Osteoblast (primary cell): ENCODE results near the gene OVCA2. TPM values are rescaled to one million over a fixed set of nuclear protein-coding genes. Genes with fewer than 3 reads are reported as not detected.
A peak's percentile ranks its signal among the peaks of the same experiment; 100 is the strongest.

Experiments used
- DNase-seq: peaks from one replicate; pipeline ENCODE4 v3.0.0; 2011; ENCODE audit warnings: low spot score, mixed read lengths; ENCODE audit not compliant: insufficient read length; ENCODE audit errors: missing footprints
- H2AFZ ChIP-seq: 2 replicates; pipeline ENCODE4 v1.6.0; 2011; ENCODE audit warnings: mild to moderate bottlenecking, low read length
- H3K27ac ChIP-seq: 2 replicates; pipeline ENCODE4 v1.5.1; 2011; ENCODE audit warnings: mild to moderate bottlenecking, low read depth, low read length, moderate library complexity
- H3K27me3 ChIP-seq: 2 replicates; pipeline ENCODE4 v1.6.0; 2012; ENCODE audit warnings: mild to moderate bottlenecking, control low read depth, inconsistent platforms, low read length, moderate library complexity; ENCODE audit not compliant: insufficient read depth
- H3K36me3 ChIP-seq: 2 replicates; pipeline ENCODE4 v1.5.1; 2011; ENCODE audit warnings: mild to moderate bottlenecking, low read length, control low read depth, moderate library complexity; ENCODE audit not compliant: insufficient read depth
- H3K4me1 ChIP-seq: 2 replicates; pipeline ENCODE4 v1.5.1; 2011; ENCODE audit warnings: mild to moderate bottlenecking, low read length, control low read depth, moderate library complexity; ENCODE audit not compliant: insufficient read depth
- H3K4me2 ChIP-seq: 2 replicates; pipeline ENCODE4 v1.6.0; 2011; ENCODE audit warnings: mild to moderate bottlenecking, low read length; ENCODE audit not compliant: insufficient read depth
- H3K4me3 ChIP-seq: fragments of 200-600 bp; sonication (generic); 3 replicates; pipeline ENCODE4 v1.5.1; 2012; ENCODE audit warnings: mild to moderate bottlenecking, low read length, inconsistent platforms; ENCODE audit not compliant: insufficient read depth
- H3K79me2 ChIP-seq: 2 replicates; pipeline ENCODE4 v1.6.0; 2012; ENCODE audit warnings: mild to moderate bottlenecking, low read length, control low read depth, inconsistent platforms; ENCODE audit not compliant: insufficient read depth
- H3K9me3 ChIP-seq: 2 replicates; pipeline ENCODE4 v1.5.1; 2011; ENCODE audit warnings: low read depth, low read length, control low read depth
- H4K20me1 ChIP-seq: 2 replicates; pipeline ENCODE4 v1.6.0; 2012; ENCODE audit warnings: mild to moderate bottlenecking, low read length, control low read depth; ENCODE audit not compliant: insufficient read depth
- total RNA-seq: library from RNA; depleted of rRNA; stranded (reverse); fragments of >200 nt; gene quantifications from 2 replicates; pipeline ENCODE4 v1.2.3, GENCODE V29; 2012
- TF ChIP-seq, protein P1 (sequence below): IDR thresholded peaks from 2 replicates; pipeline ENCODE4 v1.5.1; 2011; ENCODE audit warnings: mild to moderate bottlenecking, low read depth, low read length, moderate library complexity; ENCODE audit errors: extremely low read depth

The OVCA2 gene
- total RNA-seq, 1 donor: 59.0 TPM

DNA sequence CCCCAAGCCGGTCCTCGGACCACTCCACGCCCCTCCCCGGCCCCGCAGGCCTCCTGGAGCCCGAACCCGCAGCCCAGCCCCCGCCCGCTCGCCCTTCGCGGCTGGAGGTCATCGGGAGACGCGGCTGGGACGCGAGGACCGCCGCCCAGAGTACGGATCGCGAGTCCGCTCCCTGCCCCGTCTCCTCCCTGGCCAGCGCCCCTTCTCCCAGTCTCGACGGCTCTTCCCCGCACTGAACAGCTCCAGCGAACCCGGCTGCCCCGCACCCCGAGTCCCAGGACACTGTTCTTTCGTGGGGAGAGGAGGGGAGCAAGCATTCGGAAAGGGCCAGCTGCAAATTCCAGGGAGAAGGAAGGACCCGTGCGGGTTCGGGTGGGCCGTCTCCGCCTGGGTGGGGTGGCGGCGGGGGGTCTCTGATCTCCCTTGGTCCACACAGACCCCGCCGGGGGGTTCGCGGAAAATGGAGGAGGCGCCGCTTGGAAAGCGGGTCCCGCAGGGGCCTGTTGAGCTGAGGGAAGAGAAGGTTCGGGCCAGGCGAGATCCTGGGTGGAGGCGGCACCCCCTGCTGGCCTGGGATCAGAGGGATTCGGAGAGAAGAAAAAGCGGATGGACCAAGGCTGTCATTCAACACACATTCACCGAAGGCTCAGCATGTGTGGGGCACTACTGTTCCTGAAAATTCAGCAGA is 16.1 kb upstream of the OVCA2 start:
- Histone ChIP-seq H3K4me1 (peaks cover 30% of the 10 kb centered on the region), H3K79me2 (peaks cover 5% of the 10 kb centered on the region), H3K36me3 (no peaks in the 10 kb centered on the region), H2AFZ (peak overlapping the region; percentile 56), H3K27ac (no peak overlapping the region), H3K9me3 (no peaks in the 10 kb centered on the region), H3K27me3 (peaks cover 36% of the 10 kb centered on the region), H3K4me2 (peak overlapping the region; percentile 79), H4K20me1 (no peaks in the 10 kb centered on the region), H3K4me3 (peak overlapping the region; percentile 67)
- TF ChIP-seq, protein P1, sequence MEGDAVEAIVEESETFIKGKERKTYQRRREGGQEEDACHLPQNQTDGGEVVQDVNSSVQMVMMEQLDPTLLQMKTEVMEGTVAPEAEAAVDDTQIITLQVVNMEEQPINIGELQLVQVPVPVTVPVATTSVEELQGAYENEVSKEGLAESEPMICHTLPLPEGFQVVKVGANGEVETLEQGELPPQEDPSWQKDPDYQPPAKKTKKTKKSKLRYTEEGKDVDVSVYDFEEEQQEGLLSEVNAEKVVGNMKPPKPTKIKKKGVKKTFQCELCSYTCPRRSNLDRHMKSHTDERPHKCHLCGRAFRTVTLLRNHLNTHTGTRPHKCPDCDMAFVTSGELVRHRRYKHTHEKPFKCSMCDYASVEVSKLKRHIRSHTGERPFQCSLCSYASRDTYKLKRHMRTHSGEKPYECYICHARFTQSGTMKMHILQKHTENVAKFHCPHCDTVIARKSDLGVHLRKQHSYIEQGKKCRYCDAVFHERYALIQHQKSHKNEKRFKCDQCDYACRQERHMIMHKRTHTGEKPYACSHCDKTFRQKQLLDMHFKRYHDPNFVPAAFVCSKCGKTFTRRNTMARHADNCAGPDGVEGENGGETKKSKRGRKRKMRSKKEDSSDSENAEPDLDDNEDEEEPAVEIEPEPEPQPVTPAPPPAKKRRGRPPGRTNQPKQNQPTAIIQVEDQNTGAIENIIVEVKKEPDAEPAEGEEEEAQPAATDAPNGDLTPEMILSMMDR: peak; percentile 73
- peak; percentile 98 for DNase-seq

DNA sequence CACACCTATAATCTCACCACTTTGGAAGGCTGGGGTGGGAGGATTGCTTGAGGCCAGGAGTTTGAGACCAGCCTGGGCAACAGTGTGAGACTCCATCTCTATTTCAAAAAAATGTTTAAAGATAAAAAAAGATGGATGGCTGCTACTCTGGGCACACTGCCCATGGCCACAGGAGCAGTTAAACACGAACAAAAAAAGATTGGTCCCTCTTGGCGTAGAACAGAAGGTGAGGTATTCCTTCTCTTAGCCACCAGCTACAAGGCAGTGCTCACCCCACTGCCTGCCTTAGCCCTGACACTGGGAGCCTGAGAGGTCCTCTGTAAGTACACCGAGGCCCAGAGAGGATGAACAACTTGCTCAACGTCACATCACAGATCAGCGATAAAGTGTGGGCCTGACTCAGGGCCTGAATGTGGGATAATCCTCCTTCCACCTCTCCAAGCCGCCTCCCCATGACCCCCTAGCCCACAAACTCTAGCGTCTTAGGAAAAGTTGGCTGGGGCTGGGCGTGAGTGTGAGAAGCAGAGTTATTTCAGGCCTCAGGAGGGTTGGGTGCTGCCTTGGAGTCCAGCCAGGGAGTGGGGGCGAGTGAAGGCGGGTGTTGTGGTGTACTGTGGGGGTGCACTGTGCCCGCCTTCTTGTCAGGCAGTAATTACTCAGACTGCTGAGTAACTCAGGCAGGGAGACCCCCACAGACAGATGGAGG is 14.1 kb upstream of the OVCA2 start:
- DNase-seq: peak; percentile 86
- peaks cover 29% of the 10 kb centered on the region for H3K27me3 ChIP-seq
- no peak overlapping the region for H3K27ac ChIP-seq
- H3K36me3 ChIP-seq: no peaks in the 10 kb centered on the region
- H3K4me3 ChIP-seq: no peak overlapping the region
- peaks cover 46% of the 10 kb centered on the region for H3K4me1 ChIP-seq
- no peaks in the 10 kb centered on the region for H3K9me3 ChIP-seq
- H3K79me2 ChIP-seq: peaks cover 21% of the 10 kb centered on the region
- H4K20me1 ChIP-seq: no peaks in the 10 kb centered on the region
- TF ChIP-seq, protein P1: no peak
- H2AFZ ChIP-seq: peak overlapping the region; percentile 18
- H3K4me2 ChIP-seq: peak overlapping the region; percentile 85

DNA sequence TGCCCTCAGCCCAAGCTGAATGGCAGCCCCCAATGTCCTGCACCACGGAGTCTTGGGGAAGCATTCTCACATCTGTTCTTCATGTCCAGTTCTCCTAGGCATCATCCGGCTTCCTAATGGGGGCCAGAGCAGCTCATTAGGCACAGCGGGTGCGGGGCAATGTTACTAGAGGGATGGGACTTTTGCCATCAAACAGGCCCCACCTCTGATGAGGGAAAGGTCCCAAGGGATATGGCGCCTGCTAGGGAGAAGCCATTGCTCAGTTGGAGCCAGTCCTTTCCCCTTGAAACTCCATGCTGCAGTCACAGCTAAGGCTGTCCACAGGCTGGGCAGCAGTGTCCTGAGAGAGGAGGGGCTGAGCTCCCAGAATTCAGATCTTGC is 13.6 kb upstream of the OVCA2 start:
- H3K27ac ChIP-seq: no peak overlapping the region
- H2AFZ ChIP-seq: peak overlapping the region; percentile 18
- TF ChIP-seq, protein P1: no peak
- H3K27me3 ChIP-seq: peaks cover 24% of the 10 kb centered on the region
- H3K4me2 ChIP-seq: peak overlapping the region; percentile 85
- H3K4me3 ChIP-seq: no peak overlapping the region
- H3K4me1 ChIP-seq: peaks cover 51% of the 10 kb centered on the region
- H4K20me1 ChIP-seq: no peaks in the 10 kb centered on the region
- H3K9me3 ChIP-seq: no peaks in the 10 kb centered on the region
- peak; percentile 64 for DNase-seq
- H3K79me2 ChIP-seq: peaks cover 21% of the 10 kb centered on the region
- H3K36me3 ChIP-seq: no peaks in the 10 kb centered on the region

DNA sequence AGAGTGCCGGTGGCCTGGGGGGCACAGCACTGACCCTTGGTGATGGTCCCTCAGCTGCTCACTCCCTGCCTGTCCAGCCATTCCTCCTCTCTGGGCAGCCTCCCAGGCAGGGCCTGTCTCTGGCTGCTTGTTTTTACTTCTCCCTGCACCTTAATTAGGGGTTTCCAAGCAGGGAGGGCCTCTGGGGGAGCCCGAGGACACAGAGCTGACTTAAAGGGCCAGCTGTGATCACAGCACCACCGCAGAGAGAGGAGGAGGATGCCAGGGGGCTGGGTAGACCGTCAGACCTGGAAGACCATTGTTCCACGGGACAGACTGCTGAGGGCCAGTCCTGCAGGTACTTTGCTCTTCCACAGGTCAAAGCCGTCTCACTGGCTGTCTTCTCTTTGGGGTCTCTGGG is 13.1 kb upstream of the OVCA2 start:
- peak; percentile 90 for DNase-seq
- Histone ChIP-seq H3K79me2 (peaks cover 24% of the 10 kb centered on the region), H3K27ac (no peak overlapping the region), H3K4me3 (no peak overlapping the region), H3K4me1 (peaks cover 56% of the 10 kb centered on the region), H3K27me3 (peaks cover 20% of the 10 kb centered on the region), H3K4me2 (peak overlapping the region; percentile 85), H3K9me3 (no peaks in the 10 kb centered on the region), H3K36me3 (no peaks in the 10 kb centered on the region), H2AFZ (peak overlapping the region; percentile 18), H4K20me1 (no peaks in the 10 kb centered on the region)
- TF ChIP-seq, protein P1: peak; percentile 35
